Measurements from ENCODE around the gene ERC2.

The ERC2 gene

GRCh38 chr3:55477306-55478303 lies 990.7 kb downstream of the ERC2 start:
- no peak overlapping the region for H3K4me3 ChIP-seq (ENCODE audit: control insufficient read depth, low read depth, low read length)
- no peak for DNase-seq (ENCODE audit: low read depth)
- TF ChIP-seq, protein P1, sequence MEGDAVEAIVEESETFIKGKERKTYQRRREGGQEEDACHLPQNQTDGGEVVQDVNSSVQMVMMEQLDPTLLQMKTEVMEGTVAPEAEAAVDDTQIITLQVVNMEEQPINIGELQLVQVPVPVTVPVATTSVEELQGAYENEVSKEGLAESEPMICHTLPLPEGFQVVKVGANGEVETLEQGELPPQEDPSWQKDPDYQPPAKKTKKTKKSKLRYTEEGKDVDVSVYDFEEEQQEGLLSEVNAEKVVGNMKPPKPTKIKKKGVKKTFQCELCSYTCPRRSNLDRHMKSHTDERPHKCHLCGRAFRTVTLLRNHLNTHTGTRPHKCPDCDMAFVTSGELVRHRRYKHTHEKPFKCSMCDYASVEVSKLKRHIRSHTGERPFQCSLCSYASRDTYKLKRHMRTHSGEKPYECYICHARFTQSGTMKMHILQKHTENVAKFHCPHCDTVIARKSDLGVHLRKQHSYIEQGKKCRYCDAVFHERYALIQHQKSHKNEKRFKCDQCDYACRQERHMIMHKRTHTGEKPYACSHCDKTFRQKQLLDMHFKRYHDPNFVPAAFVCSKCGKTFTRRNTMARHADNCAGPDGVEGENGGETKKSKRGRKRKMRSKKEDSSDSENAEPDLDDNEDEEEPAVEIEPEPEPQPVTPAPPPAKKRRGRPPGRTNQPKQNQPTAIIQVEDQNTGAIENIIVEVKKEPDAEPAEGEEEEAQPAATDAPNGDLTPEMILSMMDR (conservative IDR thresholded peaks at IDR 0.05; ENCODE audit: control insufficient read depth, insufficient read depth, low read depth, low read length), result no peak

DNA sequence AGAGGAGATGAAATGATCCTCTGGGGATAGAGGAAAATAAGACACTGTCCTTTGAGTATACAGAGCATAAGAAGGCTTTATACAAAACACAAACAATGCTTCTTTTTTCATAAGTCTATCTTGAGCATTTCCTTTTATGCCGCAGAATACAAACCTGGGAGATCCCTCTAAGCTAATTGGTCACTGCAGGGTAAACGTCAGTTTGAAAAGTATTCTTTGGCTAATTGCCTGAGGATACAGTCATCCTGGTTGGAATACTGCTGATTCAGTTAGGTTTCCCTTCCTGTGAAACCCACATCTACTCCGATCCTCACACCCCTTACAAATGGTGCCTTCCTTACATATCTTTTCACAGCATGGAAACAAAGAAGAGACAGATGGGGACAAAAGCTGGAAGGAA lies 991.8 kb downstream of the ERC2 start:
- peak; percentile 90 for DNase-seq (ENCODE audit: low read depth)
- H3K4me3 ChIP-seq (ENCODE audit: control insufficient read depth, low read depth, low read length), result no peak overlapping the region
- TF ChIP-seq, protein P1 (conservative IDR thresholded peaks at IDR 0.05; ENCODE audit: control insufficient read depth, insufficient read depth, low read depth, low read length), result no peak

DNA sequence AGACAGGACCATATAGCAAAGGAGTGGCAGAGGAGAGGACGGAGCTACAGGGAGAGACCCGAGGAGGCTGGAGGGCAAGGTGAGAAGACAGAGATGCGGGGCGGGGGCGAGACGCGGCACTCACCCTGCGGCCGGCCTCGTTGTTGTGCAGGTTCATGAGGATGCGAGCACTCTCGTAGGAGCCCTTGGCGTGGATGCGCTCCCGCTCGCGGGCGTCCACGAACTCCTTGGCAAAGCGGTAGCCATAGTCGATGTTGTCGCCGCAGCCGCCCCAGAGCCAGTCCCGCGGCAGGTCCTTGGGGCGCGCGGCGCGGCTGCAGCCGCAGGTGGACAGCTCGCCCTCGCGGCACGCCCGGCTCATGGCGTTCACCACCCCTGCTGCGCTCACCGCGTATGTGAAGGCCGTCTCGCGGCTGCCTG lies 994.0 kb downstream of the ERC2 start:
- TF ChIP-seq, protein P1 (conservative IDR thresholded peaks at IDR 0.05; ENCODE audit: control insufficient read depth, insufficient read depth, low read depth, low read length), result no peak
- DNase-seq (ENCODE audit: low read depth), result no peak
- H3K4me3 ChIP-seq (ENCODE audit: control insufficient read depth, low read depth, low read length), result no peak overlapping the region

DNA sequence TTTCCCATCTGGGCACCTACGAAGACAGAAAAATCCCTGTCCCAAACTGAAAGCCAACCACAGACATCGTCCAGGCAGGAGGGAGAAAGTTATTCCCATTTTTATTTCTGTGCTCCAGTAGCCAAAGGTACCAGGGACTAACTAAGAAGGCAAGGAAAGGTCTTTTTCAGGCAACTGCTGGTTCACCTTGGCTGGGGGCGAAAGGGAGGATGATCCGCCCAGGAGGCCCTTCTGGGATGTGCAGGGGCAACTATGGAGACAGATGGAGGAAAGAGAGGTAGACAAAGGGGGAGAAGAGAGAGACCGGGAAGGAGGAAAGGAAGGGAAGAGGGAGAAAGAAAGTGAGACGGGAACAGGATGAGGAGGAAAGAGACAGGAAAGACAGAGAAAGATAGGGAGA lies 994.5 kb downstream of the ERC2 start:
- no peak overlapping the region for H3K4me3 ChIP-seq (ENCODE audit: control insufficient read depth, low read depth, low read length)
- DNase-seq (ENCODE audit: low read depth), result no peak
- TF ChIP-seq, protein P1 (conservative IDR thresholded peaks at IDR 0.05; ENCODE audit: control insufficient read depth, insufficient read depth, low read depth, low read length), result no peak

GRCh38 chr3:55471522-55472280 lies 996.6 kb downstream of the ERC2 start:
- DNase-seq (ENCODE audit: low read depth), result no peak
- no peak overlapping the region for H3K4me3 ChIP-seq (ENCODE audit: control insufficient read depth, low read depth, low read length)
- TF ChIP-seq, protein P1 (conservative IDR thresholded peaks at IDR 0.05; ENCODE audit: control insufficient read depth, insufficient read depth, low read depth, low read length), result no peak

DNA sequence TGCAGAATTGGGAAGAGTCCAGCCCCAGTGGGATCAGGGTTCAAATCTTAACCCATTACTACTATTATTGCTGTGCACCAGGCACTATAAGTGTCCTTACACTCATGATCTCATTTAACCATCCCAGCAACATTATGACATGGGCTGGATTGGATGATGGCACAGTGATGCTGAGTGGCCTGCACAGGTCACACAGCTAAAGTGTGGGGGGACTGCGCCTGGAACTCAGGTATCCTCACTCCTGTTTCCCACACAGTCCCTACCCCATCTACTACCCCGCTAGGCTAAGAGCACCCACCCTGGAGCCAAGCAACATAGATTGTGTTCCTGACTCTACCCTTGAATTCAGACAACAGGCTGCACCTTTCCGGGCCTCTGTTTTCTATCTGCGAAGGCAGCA lies 997.2 kb downstream of the ERC2 start:
- no peak for DNase-seq (ENCODE audit: low read depth)
- TF ChIP-seq, protein P1 (conservative IDR thresholded peaks at IDR 0.05; ENCODE audit: control insufficient read depth, insufficient read depth, low read depth, low read length), result no peak
- no peak overlapping the region for H3K4me3 ChIP-seq (ENCODE audit: control insufficient read depth, low read depth, low read length)

Measured in fibroblast of mammary gland (primary cell).